MM.1S (cell line): ENCODE results near the gene PTGIS.

Source experiments
- DNase-seq: peaks from one replicate; pipeline ENCODE4 v3.0.0-alpha.2; 2015
- H2AFZ ChIP-seq: fragments of 300-600 bp; sonication (generic); 2 replicates; pipeline ENCODE4 v1.6.0; 2016; ENCODE audit warnings: antibody characterized with exemption, low read length
- H3F3A ChIP-seq: fragments of 300-600 bp; sonication (generic); 2 replicates; pipeline ENCODE4 v1.6.1; 2016; ENCODE audit warnings: mild to moderate bottlenecking, antibody characterized with exemption, low read length, moderate library complexity, mixed read lengths; ENCODE audit not compliant: insufficient read depth
- H3K27ac ChIP-seq: fragments of 300-600 bp; sonication (generic); 2 replicates; pipeline ENCODE4 v1.5.1; 2016; ENCODE audit warnings: mild to moderate bottlenecking, low read length
- H3K27me3 ChIP-seq: fragments of 300-600 bp; sonication (generic); replicated peaks from 2 replicates; pipeline ENCODE4 v1.6.0; 2016; ENCODE audit warnings: low read length; ENCODE audit not compliant: insufficient read depth
- H3K36me3 ChIP-seq: fragments of 300-600 bp; sonication (generic); replicated peaks from 2 replicates; pipeline ENCODE4 v1.6.1; 2016; ENCODE audit warnings: mild to moderate bottlenecking, low read length, mixed read lengths; ENCODE audit not compliant: insufficient read depth
- H3K4me1 ChIP-seq: fragments of 300-600 bp; sonication (generic); 2 replicates; pipeline ENCODE4 v1.6.1; 2016; ENCODE audit warnings: low read length, mixed read lengths
- H3K4me2 ChIP-seq: fragments of 300-600 bp; sonication (generic); 2 replicates; pipeline ENCODE4 v1.6.0; 2016; ENCODE audit warnings: low read depth, low read length
- H3K4me3 ChIP-seq: fragments of 300-600 bp; sonication (generic); 2 replicates; pipeline ENCODE4 v1.5.1; 2016; ENCODE audit warnings: low read length, mixed read lengths
- H3K79me2 ChIP-seq: fragments of 300-600 bp; sonication (generic); 2 replicates; pipeline ENCODE4 v1.6.1; 2016; ENCODE audit warnings: mixed run types, low read length, mixed read lengths
- H3K9ac ChIP-seq: fragments of 300-600 bp; sonication (generic); 2 replicates; pipeline ENCODE4 v1.6.1; 2016; ENCODE audit warnings: low read length, mixed read lengths
- H3K9me2 ChIP-seq: fragments of 300-600 bp; sonication (generic); replicated peaks from 2 replicates; pipeline ENCODE4 v1.6.1; 2016; ENCODE audit warnings: mild to moderate bottlenecking, low read length, mixed read lengths; ENCODE audit not compliant: insufficient read depth
- H3K9me3 ChIP-seq: fragments of 300-600 bp; sonication (generic); replicated peaks from 2 replicates; pipeline ENCODE4 v1.6.1; 2016; ENCODE audit warnings: mild to moderate bottlenecking, low read length, mixed read lengths; ENCODE audit not compliant: insufficient read depth
- H4K20me1 ChIP-seq: fragments of 300-600 bp; sonication (generic); 2 replicates; pipeline ENCODE4 v1.6.1; 2016; ENCODE audit warnings: mild to moderate bottlenecking, low read length, moderate library complexity, mixed read lengths; ENCODE audit not compliant: insufficient read depth
- CTCF ChIP-seq: fragments of 300-600 bp; sonication (generic); IDR thresholded peaks from 2 replicates; pipeline ENCODE4 v1.5.1; 2016; ENCODE audit warnings: antibody characterized with exemption, low read length, mixed read lengths
- EZH2 ChIP-seq: fragments of 300-600 bp; sonication (generic); optimal IDR thresholded peaks from 2 replicates; pipeline ENCODE3; 2017; ENCODE audit warnings: low read depth, mild to moderate bottlenecking, antibody characterized with exemption, low read length, mixed read lengths
- EZH2phosphoT487 ChIP-seq: fragments of 300-600 bp; sonication (generic); IDR thresholded peaks from 2 replicates; pipeline ENCODE4 v1.6.1; 2018; ENCODE audit warnings: antibody characterized with exemption, low read length

The PTGIS gene

GRCh38 chr20:49482621-49483017 is 85.3 kb downstream of the PTGIS start, which contains the start of gene KCNB1:
Gene KCNB1 (minus strand): TSS chr20:49482668. CDS start chr20:49482480, 188 bp downstream.
- H3K9ac ChIP-seq: no peak within 1 kb of the TSS
- H2AFZ ChIP-seq: no peak within 1 kb of the TSS
- TF ChIP-seq CTCF: no peak
- H3K36me3 ChIP-seq: no peaks in the 10 kb centered on the region
- H3F3A ChIP-seq: no peaks in the 10 kb centered on the region
- H3K9me3 ChIP-seq: no peaks in the 10 kb centered on the region
- H3K4me3 ChIP-seq: peak within 1 kb of the TSS; percentile 40; the same call in 1 of the 2 replicates
- no peaks in the 10 kb centered on the region for H4K20me1 ChIP-seq
- no peak within 1 kb of the TSS for H3K27ac ChIP-seq
- H3K4me1 ChIP-seq: no peaks in the 10 kb centered on the region
- H3K4me2 ChIP-seq: peak within 1 kb of the TSS; percentile 59
- H3K79me2 ChIP-seq: no peaks in the 10 kb centered on the region
- no peaks in the 10 kb centered on the region for H3K9me2 ChIP-seq
- peaks cover 11% of the 10 kb centered on the region for H3K27me3 ChIP-seq
- peak; percentile 19 for DNase-seq

- peaks cover 7% of the 10 kb centered on the region for H3K27me3 ChIP-seq
- no peak overlapping the region for H3K4me3 ChIP-seq
- H2AFZ ChIP-seq: no peak overlapping the region
- no peak overlapping the region for H3K4me2 ChIP-seq
- H3K36me3 ChIP-seq: no peaks in the 10 kb centered on the region
- no peak for DNase-seq
- H3K4me1 ChIP-seq: no peaks in the 10 kb centered on the region
- no peaks in the 10 kb centered on the region for H3K79me2 ChIP-seq
- H3K27ac ChIP-seq: no peak overlapping the region
- TF ChIP-seq CTCF: no peak
- no peak for TF ChIP-seq EZH2phosphoT487
- no peak for TF ChIP-seq EZH2
- H3K9me2 ChIP-seq: no peaks in the 10 kb centered on the region
- H4K20me1 ChIP-seq: no peaks in the 10 kb centered on the region
- H3F3A ChIP-seq: no peaks in the 10 kb centered on the region
- H3K9ac ChIP-seq: no peak overlapping the region
- no peaks in the 10 kb centered on the region for H3K9me3 ChIP-seq
Observed at GRCh38 chr20:49482173-49482572, 85.8 kb downstream of the PTGIS start.

- no peaks in the 10 kb centered on the region for H3K9me3 ChIP-seq
- no peaks in the 10 kb centered on the region for H3K9me2 ChIP-seq
- no peak overlapping the region for H3K4me3 ChIP-seq
- H3K27ac ChIP-seq: no peak overlapping the region
- H3K4me1 ChIP-seq: no peaks in the 10 kb centered on the region
- H3K9ac ChIP-seq: no peak overlapping the region
- H3K79me2 ChIP-seq: no peaks in the 10 kb centered on the region
- no peak overlapping the region for H2AFZ ChIP-seq
- H3K36me3 ChIP-seq: no peaks in the 10 kb centered on the region
- no peaks in the 10 kb centered on the region for H3F3A ChIP-seq
- no peaks in the 10 kb centered on the region for H4K20me1 ChIP-seq
- peaks cover 7% of the 10 kb centered on the region for H3K27me3 ChIP-seq
- TF ChIP-seq EZH2phosphoT487: no peak
- no peak for TF ChIP-seq EZH2
- no peak for TF ChIP-seq CTCF
- no peak for DNase-seq
- H3K4me2 ChIP-seq: no peak overlapping the region
Observed at GRCh38 chr20:49481116-49481515, 86.8 kb downstream of the PTGIS start.
